ENCODE results near the gene HIPK4.

Gene HIPK4

DNA sequence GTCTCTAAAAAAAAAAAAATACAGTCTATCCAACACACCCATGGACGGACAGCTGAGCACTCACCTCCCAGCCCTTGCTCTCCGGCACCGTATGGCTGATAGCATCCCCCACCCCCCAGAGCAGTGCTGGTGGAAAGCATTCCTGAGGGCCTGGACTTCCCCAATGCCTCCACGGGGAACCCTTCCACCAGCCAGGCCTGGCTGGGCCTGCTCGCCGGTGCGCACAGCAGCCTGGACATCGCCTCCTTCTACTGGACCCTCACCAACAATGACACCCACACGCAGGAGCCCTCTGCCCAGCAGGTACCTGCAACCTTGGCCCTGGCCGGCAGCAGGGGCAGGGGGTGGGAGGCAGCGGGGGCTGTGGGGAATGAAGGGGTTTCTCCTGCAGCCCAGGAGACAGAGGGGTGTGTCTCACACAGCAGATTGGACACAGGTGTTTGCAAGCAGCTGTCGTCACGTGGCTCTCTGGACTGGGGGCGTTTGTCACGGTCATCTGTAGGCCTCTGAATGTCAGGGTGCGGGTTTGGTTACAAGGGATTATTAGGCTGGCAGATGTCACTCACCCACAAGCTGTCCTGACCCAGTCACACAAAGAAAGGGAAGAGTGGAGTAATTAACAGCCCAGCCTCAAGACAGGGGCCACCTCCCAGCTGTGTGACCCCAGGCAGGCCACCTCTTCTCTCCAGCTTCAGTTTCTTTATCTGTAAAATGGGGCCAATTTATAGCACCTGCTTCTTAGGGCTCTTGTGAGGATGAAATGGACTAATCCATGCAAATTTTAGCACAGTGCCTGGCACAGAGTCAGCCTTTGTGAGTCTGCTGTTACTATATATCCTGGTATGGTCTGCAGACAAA is 22.2 kb downstream of the HIPK4 start:
- H3K4me3 ChIP-seq (ENCODE audit: low read depth, low read length): no peak overlapping the region

DNA sequence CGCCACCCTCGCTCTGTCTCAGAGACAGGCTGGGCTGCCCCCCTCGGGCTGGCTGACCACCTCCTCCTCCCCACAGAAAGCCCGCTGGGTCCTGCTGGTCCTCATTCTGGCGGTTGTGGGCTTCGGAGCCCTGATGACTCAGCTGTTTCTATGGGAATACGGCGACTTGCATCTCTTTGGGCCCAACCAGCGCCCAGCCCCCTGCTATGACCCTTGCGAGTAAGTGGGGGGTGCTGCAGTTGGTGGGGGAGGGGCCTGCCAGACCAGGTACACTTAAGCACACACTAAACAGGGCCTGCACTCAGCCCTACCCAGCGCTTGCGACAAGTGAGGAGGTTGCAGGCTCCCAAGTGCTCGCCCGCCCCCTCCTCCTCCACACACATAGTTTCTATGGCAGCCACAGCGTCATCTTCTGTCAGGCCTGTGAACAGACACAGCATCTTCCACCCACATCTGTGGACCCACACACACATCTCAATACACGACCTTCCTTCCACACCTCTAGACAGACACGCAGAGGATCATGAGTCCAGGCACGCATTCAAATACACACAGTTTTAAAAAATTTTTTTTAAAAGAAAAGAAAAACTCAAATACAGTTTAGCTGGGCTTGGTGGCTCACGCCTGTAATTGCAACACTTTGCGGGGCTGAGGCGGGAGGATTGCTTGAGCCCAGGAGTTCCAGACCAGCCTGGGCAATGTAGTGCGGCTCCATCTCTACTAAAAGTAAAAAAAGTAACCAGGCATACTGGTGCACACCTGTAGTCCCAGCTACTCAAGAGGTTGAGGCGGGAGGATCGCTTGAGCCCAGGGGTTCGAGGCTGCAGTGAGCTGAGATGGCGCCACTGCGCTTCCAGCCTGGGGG is 23.1 kb downstream of the HIPK4 start:
- H3K4me3 ChIP-seq (ENCODE audit: low read depth, low read length): peak overlapping the region; percentile 61

DNA sequence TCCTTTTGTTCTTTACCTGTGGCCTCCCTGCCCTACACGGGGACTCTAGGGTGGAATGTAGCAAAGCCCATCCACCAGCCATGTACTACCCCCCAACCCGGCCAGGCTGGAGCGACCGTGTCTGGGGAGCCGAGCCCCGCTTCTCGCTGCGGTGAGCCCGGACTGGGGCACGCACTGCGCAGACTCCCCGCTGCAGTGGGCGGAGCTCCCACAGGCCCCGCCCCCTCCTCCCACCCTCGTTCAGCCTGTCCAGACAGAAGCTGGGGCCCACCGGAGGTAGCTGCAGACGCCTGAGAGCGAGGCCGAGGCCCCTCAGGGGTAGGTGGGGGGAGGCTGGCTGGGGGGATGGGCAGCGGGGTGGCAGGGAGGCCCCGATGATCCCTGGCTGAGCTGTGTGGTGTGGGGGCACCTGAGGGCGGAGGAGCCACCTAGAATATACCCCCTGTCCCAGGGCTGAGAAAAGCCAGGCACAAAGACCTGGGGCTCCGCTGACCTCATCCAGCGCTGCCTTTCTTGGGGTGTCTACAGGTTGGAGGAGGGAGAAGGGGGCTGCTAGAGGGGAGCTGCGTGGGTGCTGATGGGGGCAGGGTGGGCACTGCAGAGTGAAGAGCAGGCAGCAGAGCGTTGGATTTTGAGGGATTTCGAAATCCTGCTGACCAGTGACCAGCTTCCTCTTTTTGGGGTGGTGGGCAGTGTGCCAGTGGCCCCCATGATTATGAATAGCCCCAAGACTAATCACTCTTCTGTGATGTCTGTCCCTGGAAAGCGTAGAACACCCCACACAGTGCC is 24.2 kb downstream of the HIPK4 start:
- peak overlapping the region; percentile 61 for H3K4me3 ChIP-seq (ENCODE audit: low read depth, low read length)

DNA sequence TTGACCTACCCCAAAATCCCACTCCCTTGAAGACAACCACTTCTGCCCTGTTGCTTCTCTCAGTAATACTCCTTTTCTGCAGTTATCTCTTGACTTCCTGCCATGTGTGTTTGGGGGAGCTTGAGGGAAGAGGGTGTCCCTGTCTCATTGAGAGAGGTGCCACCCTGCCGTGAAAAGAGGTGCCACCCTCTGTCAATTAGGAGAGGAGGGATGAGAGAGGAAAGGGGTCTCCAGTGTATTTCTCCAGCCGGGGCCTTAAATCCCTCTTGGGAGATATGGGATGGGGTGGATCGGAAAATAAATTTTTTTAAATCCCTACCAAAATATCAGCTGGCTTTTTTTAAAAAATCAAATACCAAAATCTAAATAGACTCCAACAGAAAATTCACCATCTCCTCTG is 25.0 kb downstream of the HIPK4 start:
- H3K4me3 ChIP-seq (ENCODE audit: low read depth, low read length): no peak overlapping the region

DNA sequence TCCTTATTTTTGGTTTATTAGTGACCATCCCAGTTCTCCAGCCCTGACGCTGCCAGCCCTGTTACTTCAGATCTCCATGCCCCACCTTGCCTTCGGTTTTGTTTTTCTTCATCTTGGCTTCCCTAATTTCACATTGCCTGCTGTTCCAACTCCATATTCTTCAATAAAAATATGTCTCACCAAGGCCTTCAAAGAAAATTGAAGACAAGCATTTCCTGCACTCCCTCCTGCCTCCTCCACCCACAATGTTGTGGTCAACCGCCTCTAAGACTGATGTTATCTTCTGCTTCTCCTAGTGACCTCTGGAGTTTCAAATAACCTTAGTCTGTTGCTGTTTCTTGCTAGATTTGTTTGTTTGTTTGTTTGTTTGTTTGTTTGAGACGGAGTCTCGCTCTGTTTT is 26.9 kb downstream of the HIPK4 start:
- H3K4me3 ChIP-seq (ENCODE audit: low read depth, low read length): no peak overlapping the region

DNA sequence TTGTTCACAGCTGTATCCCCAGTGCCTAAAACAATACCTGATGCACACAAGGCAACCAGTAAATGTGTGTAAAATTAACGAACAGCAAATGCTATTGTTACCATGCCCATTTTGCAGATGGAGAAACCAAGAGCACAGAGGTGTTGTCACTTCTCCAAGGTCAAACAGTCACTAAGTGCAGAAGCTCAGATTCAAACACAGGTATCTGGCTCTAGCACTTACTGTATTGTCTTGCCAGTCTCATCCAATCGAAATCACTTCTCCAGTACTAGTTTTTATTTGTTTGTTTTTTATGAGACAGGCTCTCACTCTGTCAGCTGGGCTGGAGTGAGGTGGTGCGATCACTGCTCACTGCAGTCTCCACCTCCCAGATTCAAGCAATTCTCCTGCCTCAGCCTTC is 27.8 kb downstream of the HIPK4 start:
- no peak overlapping the region for H3K4me3 ChIP-seq (ENCODE audit: low read depth, low read length)

DNA sequence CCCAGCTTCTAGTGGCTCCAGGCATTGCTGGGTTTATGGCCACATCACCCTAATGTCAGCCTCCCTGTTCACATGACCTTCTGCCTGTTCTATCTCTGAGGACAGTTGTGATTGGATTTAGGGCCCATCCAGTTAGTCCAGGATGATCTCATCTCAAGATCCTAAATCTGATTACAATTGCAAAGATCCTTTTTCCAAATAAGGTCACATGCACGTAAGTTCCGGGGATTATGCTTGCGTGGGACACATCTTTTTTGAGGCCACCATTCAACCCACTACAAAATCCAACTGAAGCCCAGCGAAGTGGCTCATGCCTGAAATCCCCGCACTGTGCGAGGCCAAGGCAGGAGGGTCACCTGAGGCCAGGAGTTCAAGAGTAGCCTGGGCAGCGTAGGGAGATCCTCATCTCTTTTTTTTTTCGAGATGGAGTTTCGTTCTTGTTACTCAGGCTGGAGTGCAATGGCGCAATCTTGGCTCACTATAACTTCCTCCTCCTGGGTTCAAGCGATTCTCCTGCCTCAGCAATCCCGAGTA is 29.2 kb downstream of the HIPK4 start:
- H3K4me3 ChIP-seq (ENCODE audit: low read depth, low read length): no peak overlapping the region

DNA sequence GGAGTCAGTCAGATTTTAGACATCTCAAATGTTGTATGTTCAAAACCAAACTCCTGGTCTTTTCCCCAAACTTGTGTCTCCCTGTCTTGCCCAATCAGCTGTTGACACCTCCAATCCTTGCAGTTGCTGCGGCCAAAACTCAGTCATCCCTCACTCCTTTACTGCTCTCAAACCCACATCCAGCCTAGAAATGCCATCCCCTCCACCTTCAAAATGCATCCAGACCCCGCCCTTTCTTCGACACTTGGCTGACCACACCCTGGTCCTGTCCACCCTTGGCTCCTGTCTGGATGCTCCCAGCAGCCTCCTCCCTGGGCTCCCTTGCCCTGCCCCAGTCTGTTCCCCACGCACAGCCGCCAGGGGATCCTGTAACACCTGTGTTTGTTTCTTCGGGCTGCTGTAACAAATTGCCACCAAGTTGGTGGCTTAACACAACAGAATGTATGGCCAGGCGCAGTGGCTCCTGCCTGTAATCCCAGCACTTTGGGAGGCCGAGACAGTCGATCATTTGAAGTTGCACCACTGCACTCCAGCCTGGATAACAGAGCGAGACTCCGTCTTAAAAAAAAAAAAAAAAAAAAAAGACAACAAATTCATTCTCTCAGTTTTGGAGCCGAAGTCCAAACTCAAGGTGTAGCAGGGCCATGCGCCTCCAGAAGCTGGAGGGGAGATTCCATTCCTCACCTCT is 29.8 kb downstream of the HIPK4 start:
- H3K4me3 ChIP-seq (ENCODE audit: low read depth, low read length): no peak overlapping the region

DNA sequence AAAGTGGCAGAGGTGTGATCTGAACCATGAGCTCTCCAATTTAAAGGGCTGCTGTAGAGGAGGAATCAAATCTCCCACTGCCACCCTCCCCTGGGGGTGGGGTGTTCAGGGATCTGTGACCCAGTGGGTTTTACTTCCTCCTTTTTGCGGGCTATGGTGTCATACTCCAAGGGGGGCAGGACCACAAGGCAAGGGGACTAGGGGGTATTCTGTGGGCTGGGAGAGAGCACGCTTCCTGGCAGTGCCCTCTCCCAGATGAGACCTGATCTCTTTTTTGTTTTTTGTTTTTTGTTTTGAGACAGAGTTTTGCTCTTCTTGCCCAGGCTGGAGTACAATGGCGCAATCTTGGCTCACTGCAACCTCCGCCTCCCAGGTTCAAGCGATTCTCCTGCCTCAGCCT is 31.2 kb downstream of the HIPK4 start:
- no peak overlapping the region for H3K4me3 ChIP-seq (ENCODE audit: low read depth, low read length)

DNA sequence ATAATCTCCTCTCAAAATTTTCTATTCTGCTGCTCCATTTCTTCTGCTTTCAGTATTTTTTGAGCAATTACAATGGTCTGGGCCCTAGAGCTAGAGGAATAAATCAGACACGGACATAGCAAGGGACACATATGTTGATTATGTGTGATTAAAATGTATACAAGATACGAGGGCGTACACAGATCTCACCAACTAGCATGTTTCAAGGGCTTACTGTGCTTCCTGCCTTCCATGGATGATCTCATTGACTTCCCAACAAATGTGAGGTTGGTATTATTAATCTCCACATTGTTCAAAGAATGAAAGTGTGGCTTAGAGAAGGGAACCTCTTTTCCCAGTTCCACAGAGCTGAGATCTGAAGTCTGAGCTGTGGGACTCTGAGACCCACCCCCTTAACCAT is 32.3 kb downstream of the HIPK4 start:
- no peak overlapping the region for H3K4me3 ChIP-seq (ENCODE audit: low read depth, low read length)

DNA sequence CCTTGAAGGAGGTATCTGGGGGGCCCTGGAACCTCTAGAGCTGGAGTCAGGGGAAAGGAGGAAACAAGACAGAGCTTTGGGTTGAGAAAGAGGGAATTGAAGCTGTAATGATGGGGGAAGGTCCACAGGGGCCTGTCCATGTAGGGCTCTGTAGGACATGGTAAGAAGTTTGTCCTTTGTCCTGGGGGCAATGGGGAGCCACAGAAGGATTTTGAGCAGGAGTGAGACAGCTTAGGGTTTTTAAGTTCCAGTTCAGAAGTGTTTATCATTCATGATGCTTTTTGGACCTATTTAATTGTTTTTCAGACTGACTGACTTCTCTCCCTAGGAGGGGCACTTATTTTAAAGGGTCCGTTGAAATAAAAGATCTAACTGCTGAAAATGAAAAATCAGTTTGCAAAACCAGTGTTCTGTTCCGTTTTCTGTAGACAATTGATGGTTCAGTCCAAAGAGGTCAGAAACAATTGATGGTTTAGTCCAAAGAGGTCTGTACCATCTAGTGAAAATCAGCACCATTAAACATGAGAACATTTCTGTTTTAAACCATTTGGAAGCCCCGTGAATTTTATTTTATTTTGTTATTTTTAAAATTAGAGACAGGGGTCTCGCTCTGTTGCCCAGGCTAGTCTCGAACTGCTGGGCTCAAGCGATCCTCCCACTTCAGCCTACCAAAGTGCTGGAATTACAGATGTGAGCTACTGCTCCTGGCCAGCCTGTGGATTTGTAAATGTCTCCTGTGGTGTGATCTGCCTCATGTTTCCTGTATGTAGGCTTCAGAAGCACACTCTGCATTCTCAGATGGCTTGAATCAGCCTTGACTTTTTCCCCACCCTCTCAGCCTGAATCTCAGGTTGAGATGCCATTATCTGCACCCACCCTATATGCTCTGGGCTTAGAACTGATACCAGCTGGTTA is 33.0 kb downstream of the HIPK4 start:
- no peak overlapping the region for H3K4me3 ChIP-seq (ENCODE audit: low read depth, low read length)

DNA sequence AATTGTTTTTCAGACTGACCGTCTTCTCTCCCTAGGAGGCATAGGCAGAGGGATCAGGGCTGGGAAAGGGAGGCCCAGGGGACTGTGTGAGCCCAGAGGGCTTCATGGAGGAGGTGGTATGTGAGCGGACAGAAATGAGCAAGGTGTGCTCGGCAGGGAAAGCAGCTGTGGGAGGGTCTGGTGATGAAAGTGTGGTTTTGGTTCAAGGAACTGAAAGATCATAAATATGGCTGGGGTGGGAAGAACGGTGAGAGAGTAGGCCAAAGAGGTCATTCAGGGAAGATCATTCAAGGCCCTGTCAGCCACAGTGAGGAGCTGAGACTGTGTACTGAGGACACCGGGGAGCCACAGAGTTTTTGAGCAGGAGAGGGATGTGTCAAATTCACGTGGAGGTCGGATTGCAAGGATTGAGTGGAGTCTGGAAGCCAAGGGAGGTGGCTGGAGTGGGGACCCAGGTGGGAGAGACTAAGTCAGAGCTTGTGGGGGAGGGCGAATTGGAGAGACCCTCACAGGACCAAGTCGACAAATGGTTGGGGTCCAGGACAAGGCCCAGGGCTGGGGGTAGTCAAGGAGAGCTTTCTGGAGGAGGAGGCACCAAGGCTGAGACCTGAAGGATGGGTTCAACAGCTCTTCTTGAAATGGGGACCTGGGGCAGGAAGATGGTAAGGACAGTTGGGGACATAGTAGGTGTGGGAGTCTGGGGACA is 33.9 kb downstream of the HIPK4 start:
- H3K4me3 ChIP-seq (ENCODE audit: low read depth, low read length): no peak overlapping the region

DNA sequence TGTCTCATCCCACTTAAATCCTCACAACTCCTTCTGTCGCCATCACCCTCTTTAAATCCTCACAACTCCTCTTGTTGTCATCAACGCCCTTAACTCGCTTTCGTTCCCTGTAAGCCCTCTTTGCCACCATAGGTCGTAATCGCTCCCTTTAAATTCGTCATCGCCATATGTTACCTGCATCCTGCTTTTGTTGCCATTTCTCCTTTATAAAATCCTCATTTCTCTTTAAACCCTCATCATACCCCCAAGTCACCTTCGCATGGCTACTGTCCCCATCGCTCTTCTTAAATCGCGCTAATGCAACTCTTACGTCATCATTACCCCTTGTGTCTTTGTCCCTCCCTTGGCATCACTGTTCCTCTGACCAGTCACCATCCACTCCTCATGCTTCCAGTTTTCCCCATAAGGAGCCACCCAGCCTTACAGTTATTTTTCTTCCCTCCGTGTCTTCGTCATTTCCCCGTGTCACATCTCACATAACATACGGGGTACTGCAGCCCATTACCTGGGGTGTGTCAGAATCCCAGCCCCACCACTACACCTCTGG is 40.9 kb downstream of the HIPK4 start:
- peak overlapping the region; percentile 94 for H3K4me3 ChIP-seq (ENCODE audit: low read depth, low read length)

DNA sequence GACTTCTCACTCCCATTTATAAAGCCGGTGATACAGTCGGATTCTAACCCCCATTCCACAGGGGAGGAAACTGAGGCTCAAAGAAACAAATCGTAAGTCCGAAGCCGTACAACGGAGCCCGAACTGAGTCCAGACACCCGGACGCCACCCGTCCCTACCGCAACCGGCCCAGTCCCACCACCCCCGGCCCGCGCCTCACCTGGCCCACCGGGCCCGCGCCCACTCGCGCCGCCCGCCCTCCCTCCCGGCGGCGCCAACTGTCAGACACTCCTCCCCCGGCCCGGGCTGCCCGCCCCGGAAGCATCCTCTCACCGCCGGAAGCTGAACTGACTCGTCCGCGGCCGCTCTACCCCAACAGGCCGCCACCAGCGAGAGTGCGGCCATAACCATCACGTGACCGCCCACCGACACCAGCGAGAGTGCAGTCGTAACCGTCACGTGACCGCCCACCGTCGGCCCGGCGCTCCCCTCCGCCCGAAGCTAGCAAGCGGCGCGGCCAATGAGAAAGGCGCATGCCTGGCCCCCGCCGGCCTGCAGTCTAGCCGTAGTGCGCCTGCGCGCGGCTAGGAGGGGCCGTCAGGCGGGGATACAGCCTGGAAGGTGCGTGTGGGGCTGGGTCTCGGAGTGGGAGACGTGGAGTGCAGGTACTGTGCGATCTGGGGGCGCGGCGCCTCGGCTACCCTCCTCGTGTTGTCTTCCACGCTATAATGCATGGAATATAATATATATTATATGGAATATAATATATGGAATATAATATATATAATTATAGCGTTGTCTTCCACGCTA is 41.7 kb downstream of the HIPK4 start, which contains the start of the genes C19orf47 and PLD3:
Gene C19orf47 (minus strand): TSS at position 273 of the 789 bp plus-strand sequence. CDS start 6,540 bp downstream, outside the sequence.
Gene PLD3 (plus strand): TSS at position 571 of the 789 bp plus-strand sequence. CDS start 17,789 bp downstream, outside the sequence.
- peak within 1 kb of the TSS; percentile 94 for H3K4me3 ChIP-seq (ENCODE audit: low read depth, low read length)

DNA sequence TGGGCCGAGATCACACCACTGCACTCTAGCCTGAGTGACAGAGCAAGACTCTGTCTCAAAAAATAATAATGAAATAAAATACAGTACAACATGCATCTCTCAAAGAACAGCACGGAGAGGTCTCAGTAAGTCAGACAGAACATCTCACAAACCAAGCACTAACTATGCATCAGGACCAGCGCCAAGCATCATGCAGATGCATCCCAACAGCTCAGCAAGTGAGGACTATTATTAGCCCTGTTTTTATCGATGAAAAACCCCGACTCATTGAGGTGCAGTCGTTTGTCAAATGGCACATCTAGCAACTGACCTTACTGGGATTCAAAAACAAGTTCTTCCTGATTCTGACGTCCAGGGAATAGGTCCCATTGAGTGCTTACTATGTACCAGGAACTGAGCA is 45.6 kb downstream of the HIPK4 start:
- H3K4me3 ChIP-seq (ENCODE audit: low read depth, low read length): no peak overlapping the region

DNA sequence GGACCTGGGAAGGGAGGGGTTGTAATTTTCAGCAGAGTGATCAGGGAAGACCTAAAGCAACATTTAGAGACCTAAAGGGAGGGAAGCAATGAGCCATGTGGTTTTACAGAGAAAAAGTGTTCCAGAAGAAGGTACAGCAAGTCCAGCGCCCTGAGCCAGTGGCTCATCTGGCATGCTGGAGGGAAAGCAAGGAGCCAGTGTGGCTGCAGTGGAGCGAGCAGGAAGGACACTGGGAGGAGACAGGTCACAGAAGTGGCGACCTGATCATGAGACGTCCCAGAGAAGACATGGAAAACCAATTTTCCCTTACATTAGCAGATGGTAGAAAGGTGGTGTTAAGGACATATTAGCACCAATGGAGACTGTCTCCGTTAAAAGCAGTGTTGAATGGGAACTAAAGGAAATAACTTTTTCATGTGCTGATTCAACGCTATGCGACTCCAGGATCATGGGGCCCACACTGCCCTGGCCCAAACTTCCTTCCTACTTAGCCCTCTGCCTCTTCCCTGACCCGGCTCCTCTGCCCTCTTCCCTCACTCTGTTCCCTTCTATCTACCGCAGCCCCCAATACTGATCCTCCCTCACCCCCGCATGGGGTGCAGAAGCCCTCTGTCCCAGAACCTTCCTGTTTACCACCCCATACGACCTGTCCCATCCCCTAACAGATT is 47.2 kb downstream of the HIPK4 start:
- H3K4me3 ChIP-seq (ENCODE audit: low read depth, low read length): no peak overlapping the region

Measured in iPS-11a (cell line).